NCI-H1694 treated with DMSO at 0.1 percent for 48 hours (cell line): ENCODE results near the gene COL26A1.
A peak's percentile ranks its signal among the peaks of the same experiment; 100 is the strongest.
"Not testable (repeated sequence)": the region's sequence is repeated elsewhere in the genome, so short reads cannot be mapped to it uniquely, and the experiment has no call there.

ENCODE experiments used
- DNase-seq: peaks from one replicate; lab custom pipeline; 2025; lab: John Stamatoyannopoulos, UW

Gene COL26A1

DNA sequence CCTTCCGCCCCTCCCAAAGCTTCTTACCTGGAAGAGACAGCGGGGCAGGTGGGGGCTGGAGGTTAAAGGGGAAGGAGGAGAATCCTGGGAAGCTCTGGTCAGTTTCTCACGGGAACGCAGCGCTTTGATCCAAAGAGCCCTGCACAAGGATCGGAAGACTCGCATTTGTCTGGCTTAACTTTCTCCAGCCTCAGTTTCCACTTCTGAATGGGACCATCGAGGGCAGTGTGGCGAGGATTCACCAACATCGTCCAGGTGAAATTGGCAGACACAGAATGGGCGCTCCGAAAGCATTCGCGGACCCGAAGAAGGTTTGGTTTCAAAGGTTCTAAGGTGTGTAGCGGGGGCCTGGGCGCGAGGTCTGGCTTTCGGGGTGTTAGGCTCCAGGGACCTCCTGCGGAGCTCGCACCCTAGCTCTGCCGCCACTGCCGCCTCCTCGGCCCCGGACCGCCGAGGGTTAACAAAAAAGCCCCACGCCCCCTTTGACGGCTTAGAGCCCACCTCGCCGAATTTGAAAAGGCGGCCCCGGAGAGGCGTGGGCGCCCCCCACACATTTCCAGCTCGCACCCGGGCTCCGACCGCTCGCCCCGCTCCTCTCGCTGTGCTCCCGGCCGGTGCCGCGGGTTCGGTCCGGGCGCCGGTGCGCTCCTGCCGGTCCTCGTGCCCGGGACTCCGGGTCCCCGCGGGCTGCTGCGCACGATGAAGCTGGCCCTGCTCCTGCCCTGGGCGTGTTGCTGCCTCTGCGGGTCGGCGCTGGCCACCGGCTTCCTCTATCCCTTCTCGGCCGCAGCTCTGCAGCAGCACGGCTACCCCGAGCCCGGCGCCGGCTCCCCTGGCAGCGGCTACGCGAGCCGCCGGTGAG, at the start of gene COL26A1:
TSS of gene COL26A1 (plus strand) at position 542 of the 862 bp plus-strand sequence. CDS start at position 700, 158 bp downstream.
- no peak for DNase-seq

DNA sequence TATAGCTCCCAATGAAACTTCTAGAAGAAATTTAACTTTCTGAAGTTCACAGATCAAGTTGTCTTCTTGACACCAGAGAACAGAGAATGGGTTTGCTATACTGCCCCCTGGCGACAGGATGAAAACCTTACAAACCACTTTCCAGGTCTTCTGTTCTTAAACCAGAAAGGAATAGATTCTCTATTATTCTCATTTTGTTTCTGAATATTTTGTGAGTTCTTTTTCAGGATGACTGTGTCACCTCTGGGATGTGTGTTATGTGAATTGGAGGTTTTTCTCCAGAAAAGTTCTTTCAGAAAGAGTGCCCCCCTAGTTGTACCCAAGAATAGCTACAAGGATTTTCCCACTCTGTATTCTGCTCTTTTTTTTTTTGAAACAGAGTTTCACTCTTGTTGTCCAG, 47.3 kb upstream of the COL26A1 start:
- DNase-seq, result peak; percentile 4

DNA sequence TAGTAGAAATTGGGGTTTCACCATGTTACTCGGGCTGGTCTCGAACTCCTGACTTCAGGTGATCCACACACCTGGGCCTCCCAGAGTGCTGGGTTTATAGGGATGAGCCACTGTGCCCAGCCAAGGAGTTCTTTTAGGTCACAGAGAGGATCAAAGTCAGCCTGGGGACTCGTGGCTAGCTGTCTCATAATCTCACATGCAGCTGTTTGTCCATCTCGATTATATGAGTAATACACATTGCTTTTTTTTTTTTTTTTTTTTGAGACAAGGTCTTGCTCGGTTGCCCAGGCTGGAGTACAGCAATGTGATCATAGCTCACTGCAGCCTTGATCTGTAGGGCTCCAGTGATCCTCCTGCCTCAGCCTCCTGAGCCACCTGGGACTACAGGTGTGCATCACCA, 43.3 kb upstream of the COL26A1 start:
- no peak for DNase-seq

DNA sequence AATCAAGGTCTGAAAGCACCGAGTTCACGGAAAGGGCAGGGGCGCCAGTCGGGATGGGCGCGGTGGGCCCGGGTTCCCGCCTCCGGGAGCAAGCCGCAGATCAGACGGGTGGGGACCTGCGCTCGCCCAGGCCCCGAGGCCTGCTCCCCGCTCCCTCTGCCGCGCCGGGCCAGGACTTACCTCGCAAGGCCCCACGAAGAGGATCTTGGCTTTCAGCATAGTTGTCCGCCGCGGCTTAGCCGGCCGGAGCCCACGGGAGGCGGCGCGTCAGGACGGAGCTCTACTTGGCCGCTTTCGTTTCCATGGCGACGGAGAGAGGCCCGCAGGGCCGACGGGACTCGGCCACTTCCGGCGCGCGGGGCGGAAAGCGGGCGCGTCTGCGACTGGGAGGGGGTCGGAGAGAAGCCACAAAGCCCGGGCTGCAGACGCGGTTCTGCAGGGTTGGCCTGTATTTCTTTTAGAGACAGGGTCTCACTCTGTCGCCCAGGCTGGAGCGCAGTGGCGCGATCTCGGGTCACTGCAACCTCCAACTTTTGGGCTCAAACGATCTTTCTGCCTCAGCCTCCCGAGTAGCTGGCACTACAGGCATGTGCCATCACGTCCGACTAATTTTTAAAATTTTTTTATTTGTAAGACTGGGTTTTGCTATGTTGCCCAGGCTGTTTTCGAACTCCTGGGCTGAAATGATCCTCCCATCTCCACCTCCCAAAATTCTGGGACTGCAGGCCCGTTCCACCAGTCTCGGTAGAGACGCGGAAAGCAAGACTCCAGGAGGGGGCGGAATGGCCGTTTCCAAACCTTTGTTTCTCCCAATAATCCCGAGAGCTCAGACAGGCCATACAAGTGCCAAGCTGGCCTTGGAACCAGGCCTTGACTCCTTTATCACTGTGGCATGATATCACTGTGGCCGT, 40.9 kb upstream of the COL26A1 start, which contains the start of gene IFT22:
TSS of gene IFT22 (minus strand) at position 322 of the 911 bp plus-strand sequence. CDS start at position 219, 103 bp downstream.
- DNase-seq, result peak; percentile 66

DNA sequence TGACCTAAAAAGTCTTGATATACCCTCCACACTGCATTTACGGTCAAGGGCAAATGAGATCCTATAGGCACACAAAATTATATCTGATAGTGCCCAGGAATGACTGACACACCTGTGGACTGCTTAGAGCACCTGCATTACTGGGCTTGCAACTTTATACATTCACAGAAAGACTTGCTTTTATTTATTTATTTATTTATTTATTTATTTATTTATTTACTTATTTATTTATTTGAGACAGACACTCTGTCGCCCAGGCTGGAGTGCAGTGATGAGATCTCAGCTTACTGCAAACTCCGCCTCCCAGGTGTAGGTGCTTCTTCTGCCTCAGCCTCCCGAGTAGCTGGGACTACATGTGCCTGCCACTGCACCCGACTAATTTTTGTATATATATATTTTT, 34.5 kb upstream of the COL26A1 start:
- no peak for DNase-seq

DNA sequence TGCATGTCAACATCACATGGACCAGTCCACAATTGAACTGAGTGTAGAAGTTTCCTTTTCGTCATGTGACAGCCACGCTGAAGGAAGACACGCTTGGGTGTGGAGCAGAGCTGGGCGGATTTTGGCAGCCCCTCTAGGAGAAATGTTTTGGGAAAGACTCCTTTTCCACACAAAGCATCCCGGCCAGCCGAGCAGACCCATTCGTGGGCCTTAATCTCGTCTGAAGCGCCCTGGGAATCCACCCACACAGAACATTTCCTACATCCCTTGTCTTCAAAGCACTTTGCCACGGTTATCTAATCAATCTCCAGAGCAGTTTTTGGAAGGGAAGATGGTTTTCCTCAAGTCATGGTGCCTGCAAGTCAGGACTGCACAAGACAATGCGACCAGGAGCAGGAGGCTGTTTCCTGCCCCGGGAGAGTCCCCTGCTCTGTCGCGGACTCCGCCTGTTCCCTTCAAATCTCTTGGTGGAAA, 32.6 kb upstream of the COL26A1 start:
- no peak for DNase-seq

DNA sequence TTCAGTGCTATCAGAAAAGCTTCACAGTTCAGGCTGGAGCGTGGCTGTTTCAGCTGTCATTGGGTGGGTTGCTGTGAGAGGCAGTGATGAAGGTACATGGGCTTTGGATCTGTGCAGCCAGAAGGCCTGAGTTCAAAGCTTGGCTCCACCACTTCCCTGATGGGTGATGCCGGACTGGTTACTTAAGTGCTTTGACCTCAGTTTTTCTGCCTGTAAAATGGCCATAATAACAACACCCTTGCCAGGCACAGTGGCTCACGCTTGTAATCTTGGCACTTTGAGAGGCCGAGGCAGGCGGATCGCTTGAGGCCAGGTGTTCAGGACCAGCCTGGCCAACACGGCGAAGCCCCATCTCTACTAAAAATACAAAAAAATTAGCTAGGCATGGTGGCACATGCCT, 30.6 kb upstream of the COL26A1 start:
- no peak for DNase-seq

DNA sequence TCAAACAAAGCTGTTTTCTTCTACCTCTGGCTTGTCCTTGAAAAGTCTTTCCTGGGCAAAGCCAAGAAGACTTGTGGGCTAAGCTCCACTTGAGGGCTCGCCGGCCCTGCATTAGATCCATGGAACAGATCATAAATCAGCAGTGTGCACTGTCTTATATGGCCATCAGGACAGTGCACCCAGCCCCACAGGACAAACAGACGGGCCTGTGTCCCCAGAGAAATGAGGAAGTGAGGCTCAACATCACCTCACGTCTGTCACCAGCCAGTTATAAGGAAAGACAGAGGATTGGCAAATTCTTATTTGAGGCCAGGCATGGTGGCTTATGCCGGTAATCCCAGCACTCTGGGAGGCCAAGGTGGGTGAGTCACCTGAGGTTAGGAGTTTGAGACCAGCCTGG, 28.8 kb upstream of the COL26A1 start:
- no peak for DNase-seq

DNA sequence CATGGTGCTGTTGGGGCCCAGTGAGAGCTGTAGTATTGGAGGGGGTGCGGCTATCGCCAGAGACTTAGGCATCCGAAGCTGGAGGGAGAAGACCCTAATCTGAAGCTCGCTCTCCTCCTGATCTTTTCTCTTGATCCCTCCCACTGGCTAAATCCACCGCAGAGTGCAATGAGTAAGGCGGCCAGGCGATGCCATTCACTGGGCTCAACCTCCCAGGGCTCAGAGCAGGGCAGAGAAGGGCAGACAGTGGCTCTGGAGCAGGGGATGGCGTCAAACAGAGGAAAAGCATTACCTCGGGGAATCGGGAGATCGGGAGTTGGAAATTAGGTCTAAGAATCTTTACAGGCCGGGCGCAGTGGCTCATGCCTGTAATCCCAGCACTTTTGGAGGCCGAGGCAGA, 22.3 kb upstream of the COL26A1 start:
- no peak for DNase-seq

DNA sequence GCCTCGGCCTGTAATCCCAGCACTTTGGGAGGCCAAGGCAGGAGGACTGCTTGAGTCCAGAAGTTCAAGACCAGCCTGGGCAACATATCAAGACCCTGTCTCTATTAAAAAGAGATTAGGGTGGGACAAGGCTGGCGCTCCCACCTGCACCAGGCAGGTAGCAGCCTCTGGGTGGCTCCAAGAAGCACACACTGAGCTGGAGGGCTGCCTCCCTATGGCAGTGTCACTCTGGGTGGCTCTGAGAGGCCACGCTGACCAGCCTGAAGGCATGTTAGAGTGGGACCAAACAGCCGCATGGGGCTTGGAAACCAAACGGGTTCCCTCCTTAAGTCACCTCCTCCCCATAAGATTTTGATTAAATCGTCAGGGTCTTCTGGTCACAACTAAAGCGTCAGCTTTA, 19.8 kb upstream of the COL26A1 start:
- no peak for DNase-seq

DNA sequence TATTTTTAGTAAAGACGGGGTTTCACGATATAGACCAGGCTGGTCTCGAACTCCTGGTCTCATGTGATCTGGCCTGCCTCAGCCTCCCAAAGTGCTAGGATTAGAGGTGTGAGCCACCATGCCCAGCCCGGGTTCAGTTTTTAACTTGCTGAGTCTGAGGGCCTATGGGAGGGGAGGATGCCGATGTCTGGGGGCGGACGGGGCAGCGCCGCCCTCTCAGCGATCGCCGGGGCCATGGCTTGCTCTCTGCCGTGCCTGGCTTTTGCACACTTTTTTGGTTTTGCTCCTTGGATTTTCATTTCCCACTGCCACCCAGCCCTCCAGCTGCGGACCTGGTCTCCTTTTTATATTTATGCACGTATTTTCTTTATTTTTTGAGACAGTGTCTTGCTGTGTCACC, 15.2 kb upstream of the COL26A1 start:
- no peak for DNase-seq

DNA sequence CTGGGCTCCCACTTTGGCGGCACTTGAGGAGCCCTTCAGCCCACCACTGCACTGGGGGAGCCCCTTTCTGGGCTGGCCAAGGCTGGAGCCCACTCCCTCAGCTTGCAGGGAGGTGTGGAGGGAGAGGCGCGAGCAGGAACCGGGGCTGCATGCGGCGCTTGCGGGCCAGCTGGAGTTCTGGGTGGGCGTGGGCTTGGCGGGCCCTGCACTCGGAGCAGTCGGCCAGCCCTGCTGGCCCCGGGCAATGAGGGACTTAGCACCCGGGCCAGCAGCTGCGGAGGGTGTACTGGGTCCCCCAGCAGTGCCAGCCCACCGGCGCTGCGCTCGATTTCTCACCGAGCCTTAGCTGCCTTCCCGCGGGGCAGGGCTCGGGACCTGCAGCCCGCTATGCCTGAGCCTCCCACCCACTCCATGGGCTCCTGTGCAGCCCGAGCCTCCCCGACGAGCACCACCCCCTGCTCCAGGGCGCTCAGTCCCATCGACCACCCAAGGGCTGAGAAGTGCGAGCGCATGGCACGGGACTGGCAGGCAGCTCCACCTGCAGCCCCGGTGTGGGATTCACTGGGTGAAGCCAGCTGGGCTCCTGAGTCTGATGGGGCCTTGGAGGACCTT, 14.1 kb upstream of the COL26A1 start:
- not testable (repeated sequence) for DNase-seq

DNA sequence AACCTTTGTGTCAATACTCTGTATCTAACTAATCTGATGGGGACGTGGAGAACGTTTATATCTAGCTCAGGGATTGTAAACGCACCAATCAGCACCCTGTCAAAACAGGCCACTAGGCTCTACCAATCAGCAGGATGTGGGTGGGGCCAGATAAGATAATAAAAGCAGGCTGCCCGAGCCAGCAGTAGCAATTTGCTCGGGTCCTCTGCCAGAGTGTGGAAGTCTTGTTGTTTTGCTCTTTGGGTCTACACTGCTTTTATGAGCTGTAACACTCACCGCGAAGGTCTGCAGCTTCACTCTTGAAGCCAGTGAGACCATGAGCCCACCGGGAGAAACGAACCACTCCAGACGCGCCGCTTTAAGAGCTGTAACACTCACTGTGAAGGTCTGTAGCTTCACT, 13.4 kb upstream of the COL26A1 start:
- DNase-seq, result not testable (repeated sequence)

DNA sequence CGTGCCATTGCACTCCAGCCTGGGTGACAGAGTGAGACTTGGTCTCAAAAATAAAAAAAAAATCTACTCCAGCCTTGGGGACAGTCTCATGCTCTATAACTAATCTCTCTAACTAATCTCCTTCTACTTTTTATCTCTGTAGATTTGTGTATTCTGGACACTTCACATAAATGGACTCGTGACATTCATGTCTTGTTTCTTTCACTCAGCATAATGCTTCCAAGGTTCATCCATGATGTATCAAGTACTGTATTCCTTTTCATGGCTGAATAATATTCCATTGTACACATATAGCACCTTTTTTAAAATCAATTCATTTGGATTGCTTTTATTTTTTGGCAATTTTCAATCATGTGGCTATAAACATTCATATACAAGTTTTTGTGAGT, 9.8 kb upstream of the COL26A1 start:
- no peak for DNase-seq

DNA sequence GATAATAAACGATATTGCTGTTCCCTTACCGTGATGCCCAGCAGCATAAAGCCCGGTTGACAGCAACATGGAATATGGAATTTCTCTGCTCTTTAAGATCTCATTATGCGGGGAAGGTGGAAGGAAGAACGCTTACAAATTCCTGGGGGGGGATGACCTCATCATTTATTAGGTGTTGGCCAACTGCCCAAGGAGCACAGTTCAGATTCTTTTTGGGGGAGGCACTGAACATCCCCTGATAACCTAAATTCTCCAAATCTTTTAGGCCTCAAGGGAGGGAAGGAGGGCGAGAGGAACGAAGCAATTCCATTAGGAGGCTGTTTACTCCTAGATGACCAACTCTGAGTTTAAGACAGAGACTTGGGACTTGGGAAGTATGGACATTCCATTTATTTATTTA, 5.2 kb upstream of the COL26A1 start:
- DNase-seq, result no peak

DNA sequence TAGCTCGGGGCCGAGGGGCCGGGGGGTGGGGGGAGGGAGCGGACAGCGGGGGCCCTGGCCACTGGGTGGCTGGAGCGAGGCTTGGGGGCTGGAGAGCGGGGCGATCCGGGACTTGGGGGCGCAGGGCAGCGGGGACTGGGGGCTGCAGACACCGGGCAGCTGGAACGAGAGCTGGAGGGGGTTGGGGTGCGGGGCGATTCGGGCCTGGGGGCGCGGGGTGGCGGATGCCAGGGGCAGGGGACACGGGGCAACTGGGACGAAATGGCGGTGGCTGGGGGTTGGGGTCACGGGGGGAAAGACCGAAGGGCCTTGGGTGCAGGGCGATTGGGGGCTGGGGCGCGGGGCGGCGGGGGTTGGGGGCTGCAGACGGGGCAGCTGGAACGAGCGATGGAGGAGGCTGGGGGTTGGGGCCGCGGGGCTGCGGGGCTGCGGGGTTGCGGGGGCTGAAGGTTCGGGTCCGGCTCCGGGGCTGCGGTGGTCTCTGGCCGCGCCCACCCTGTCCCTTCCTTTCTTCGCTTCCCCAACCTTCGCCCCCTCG, 590 bp downstream of the COL26A1 start:
- no peak for DNase-seq

DNA sequence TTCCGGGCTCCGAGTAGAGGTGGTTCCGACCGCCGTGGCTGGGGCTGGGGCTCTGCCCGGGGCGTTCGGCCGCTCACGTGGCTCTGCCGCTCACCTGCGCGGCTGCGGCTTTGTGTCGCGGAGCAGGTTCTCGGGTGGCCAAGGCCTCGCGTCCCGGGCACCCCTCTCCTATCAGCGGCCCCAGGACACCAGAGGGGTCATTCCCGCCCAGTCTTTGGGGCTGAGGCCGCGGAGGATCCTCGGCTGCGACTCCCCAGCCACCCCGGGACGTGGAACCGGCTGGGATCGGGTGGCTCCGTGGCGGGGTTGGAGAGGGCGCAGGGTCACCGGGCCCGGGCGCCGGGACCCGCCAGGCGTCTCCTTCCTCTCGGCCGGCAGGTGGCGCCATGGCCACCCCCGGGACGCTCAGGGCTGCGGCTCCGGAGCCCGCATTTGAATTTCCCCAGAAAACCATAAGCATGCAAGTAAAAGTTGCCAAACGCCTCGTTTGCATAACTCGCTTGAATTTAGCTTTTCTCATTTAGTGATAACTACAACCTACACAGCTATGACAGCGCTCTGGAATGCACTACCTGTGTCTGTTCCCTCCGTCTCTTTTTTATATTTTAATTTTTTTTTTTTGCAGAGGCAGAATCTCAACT, 1.2 kb downstream of the COL26A1 start:
- DNase-seq, result peak; percentile 6

DNA sequence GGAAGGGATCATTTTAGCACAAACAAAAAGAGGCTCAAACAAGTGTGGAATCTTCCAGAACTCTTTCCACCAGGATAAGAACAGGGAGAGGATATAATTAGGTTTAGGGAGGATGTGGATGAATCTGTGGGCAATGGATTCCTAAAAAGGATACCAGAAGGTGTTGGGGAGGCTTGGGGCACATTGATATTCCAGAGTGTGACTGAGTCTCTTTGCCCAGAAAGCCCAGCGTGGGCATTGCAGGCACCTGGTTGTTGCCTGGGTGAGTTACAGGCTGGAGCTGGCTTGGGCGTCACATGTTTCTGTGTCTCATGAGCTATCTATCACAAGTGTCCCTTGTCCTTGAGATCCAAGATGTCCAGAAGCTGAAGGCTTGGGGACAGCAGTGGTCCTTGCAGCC, 3.3 kb downstream of the COL26A1 start:
- DNase-seq, result no peak

DNA sequence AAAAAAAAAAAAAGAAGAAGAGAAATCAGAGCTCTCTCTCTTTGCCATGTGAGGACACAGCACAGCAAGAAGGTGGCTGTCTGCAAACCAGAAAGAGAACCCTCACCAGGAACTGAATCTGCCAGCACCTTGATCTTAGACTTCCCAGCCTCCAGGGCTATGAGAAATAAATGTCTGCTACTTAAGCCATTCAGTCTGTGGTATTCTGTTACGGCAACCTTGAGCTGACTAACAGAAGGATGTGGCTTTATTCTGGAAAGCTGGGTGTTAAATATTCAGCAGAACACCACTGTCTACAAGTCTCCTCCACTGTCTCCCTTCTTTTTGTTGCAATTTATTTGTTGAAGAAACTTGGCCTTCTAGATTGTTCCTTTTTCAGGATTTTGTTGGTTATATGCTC, 5.0 kb downstream of the COL26A1 start:
- DNase-seq, result no peak

DNA sequence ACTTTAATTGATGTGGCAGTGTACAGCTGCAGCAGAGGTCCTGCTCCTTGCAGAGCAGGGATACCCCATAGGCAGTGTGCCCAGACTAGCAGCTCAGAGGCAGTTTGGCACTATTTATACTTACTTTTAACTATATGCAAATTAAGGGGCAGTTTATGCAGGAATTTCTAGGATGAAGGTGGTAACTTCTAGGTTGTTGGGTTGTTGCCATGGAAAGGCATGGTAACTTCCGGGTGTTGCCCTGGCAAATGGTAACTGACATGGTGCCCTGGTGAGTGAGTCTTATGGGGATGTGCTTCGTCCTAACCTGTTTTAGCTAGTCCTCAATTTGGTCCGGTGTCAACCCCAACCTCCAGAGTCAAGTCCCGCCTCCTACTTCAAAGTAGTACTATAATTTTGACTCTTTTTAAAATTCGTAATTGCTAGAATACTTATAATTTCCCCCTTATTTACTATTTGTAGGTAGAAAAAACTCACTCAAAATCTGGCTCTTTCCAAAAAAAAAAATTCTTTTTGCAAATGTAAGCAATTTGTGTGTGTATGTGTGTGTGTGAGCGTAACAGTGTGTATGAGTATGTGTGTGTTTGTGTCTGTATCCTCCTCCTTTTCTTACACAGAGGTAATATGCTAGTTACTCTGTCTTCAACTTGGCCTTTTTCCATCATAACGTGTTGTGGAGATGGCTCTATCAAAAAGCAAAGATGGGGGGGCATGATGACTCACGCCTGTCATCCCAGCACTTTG, 5.9 kb downstream of the COL26A1 start:
- DNase-seq, result no peak

DNA sequence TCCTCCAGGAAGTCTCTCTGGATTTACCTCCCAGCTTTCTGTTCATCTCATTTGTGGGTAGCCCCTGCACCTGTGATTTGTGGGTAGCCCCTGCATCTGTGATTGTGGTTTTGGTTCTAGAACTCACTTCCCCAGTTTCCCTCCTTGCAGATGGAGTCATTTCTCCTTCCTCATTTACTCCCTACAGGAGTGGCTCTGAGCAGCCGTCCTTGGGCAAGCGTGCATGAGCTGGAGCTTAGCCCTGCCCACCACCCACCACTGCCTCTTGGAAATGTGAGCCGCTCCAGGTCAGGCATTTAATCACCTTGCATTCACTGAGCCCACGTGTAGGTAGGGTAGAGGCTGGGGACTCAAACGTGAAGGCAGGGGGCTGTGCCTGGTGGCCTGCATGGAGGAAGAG, 8.2 kb downstream of the COL26A1 start:
- DNase-seq, result no peak
